ENCODE results near the gene PDE8A. TPM values are rescaled to one million over a fixed set of nuclear protein-coding genes. Genes with fewer than 3 reads are reported as not detected.
"Not testable (repeated sequence)": the region's sequence is repeated elsewhere in the genome, so short reads cannot be mapped to it uniquely, and the experiment has no call there.

The PDE8A gene
- total RNA-seq, 2 experiments from 2014 or later: 17.3 to 18.7 TPM

GRCh38 chr15:85009435-85009834 is 27.8 kb downstream of the PDE8A start:
- H3K27me3 Mint-ChIP-seq: no peaks in the 10 kb centered on the region
- H3K9me3 Mint-ChIP-seq: no peaks in the 10 kb centered on the region
- no peak for DNase-seq
- H3K4me3 Mint-ChIP-seq: no peak overlapping the region
- no peak overlapping the region for H3K27ac Mint-ChIP-seq
- H3K4me1 Mint-ChIP-seq: peaks cover 27% of the 10 kb centered on the region
- H3K36me3 Mint-ChIP-seq: peaks cover 3% of the 10 kb centered on the region

GRCh38 chr15:85010071-85010385 is 28.4 kb downstream of the PDE8A start:
- no peak overlapping the region for H3K27ac Mint-ChIP-seq
- H3K4me1 Mint-ChIP-seq: peaks cover 29% of the 10 kb centered on the region
- no peaks in the 10 kb centered on the region for H3K9me3 Mint-ChIP-seq
- H3K4me3 Mint-ChIP-seq: no peak overlapping the region
- no peaks in the 10 kb centered on the region for H3K27me3 Mint-ChIP-seq
- DNase-seq: no peak
- peaks cover 3% of the 10 kb centered on the region for H3K36me3 Mint-ChIP-seq

- no peak overlapping the region for H3K27ac Mint-ChIP-seq
- peaks cover 29% of the 10 kb centered on the region for H3K4me1 Mint-ChIP-seq
- DNase-seq: no peak
- no peak overlapping the region for H3K4me3 Mint-ChIP-seq
- H3K9me3 Mint-ChIP-seq: no peaks in the 10 kb centered on the region
- no peaks in the 10 kb centered on the region for H3K27me3 Mint-ChIP-seq
- peaks cover 3% of the 10 kb centered on the region for H3K36me3 Mint-ChIP-seq
Measured at GRCh38 chr15:85010386-85011159, 28.9 kb downstream of the PDE8A start.

GRCh38 chr15:85011160-85011571 is 29.5 kb downstream of the PDE8A start:
- Mint-ChIP-seq H3K9me3 (no peaks in the 10 kb centered on the region), H3K27me3 (no peaks in the 10 kb centered on the region)

GRCh38 chr15:85011724-85012123 is 30.1 kb downstream of the PDE8A start:
- not testable (repeated sequence) for H3K9me3 Mint-ChIP-seq, H3K27me3 Mint-ChIP-seq, H3K27ac Mint-ChIP-seq, H3K4me3 Mint-ChIP-seq, H3K36me3 Mint-ChIP-seq, DNase-seq
- H3K4me1 Mint-ChIP-seq: peaks cover 29% of the 10 kb centered on the region

More at GRCh38 chr15:85011160-85011571, 29.5 kb downstream of the PDE8A start:
- DNase-seq: no peak
- H3K36me3 Mint-ChIP-seq: peaks cover 5% of the 10 kb centered on the region
- H3K4me3 Mint-ChIP-seq: no peak overlapping the region
- H3K4me1 Mint-ChIP-seq: peaks cover 29% of the 10 kb centered on the region
- no peak overlapping the region for H3K27ac Mint-ChIP-seq

- no peak overlapping the region for H3K27ac Mint-ChIP-seq
- H3K27me3 Mint-ChIP-seq: no peaks in the 10 kb centered on the region
- DNase-seq: no peak
- H3K9me3 Mint-ChIP-seq: no peaks in the 10 kb centered on the region
- H3K4me1 Mint-ChIP-seq: peaks cover 26% of the 10 kb centered on the region
- H3K36me3 Mint-ChIP-seq: peaks cover 5% of the 10 kb centered on the region
- H3K4me3 Mint-ChIP-seq: no peak overlapping the region
Measured at GRCh38 chr15:85013785-85014184, 32.1 kb downstream of the PDE8A start.

- Mint-ChIP-seq H3K9me3 (no peaks in the 10 kb centered on the region), H3K27ac (no peak overlapping the region), H3K4me3 (no peak overlapping the region), H3K4me1 (peaks cover 25% of the 10 kb centered on the region), H3K36me3 (peaks cover 8% of the 10 kb centered on the region), H3K27me3 (no peaks in the 10 kb centered on the region)
- DNase-seq: no peak
Measured at GRCh38 chr15:85014932-85015331, 33.3 kb downstream of the PDE8A start.

- peaks cover 7% of the 10 kb centered on the region for H3K36me3 Mint-ChIP-seq
- H3K9me3 Mint-ChIP-seq: no peaks in the 10 kb centered on the region
- H3K27ac Mint-ChIP-seq: no peak overlapping the region
- peaks cover 21% of the 10 kb centered on the region for H3K4me1 Mint-ChIP-seq
- H3K27me3 Mint-ChIP-seq: no peaks in the 10 kb centered on the region
- DNase-seq: no peak
- no peak overlapping the region for H3K4me3 Mint-ChIP-seq
Measured at GRCh38 chr15:85016275-85016674, 34.6 kb downstream of the PDE8A start.

- H3K27ac Mint-ChIP-seq: no peak overlapping the region
- H3K27me3 Mint-ChIP-seq: no peaks in the 10 kb centered on the region
- peaks cover 35% of the 10 kb centered on the region for H3K4me1 Mint-ChIP-seq
- H3K4me3 Mint-ChIP-seq: no peak overlapping the region
- no peak for DNase-seq
- H3K36me3 Mint-ChIP-seq: peaks cover 7% of the 10 kb centered on the region
- H3K9me3 Mint-ChIP-seq: no peaks in the 10 kb centered on the region
Measured at GRCh38 chr15:85019815-85020590, 38.3 kb downstream of the PDE8A start.

- Mint-ChIP-seq H3K36me3 (peaks cover 4% of the 10 kb centered on the region), H3K27ac (no peak overlapping the region), H3K4me1 (peaks cover 41% of the 10 kb centered on the region), H3K27me3 (no peaks in the 10 kb centered on the region), H3K4me3 (no peak overlapping the region), H3K9me3 (no peaks in the 10 kb centered on the region)
- no peak for DNase-seq
Measured at GRCh38 chr15:85021409-85021808, 39.8 kb downstream of the PDE8A start.

- Mint-ChIP-seq H3K4me3 (no peak overlapping the region), H3K27me3 (no peaks in the 10 kb centered on the region), H3K9me3 (no peaks in the 10 kb centered on the region), H3K4me1 (peaks cover 47% of the 10 kb centered on the region), H3K36me3 (peaks cover 4% of the 10 kb centered on the region), H3K27ac (no peak overlapping the region)
- DNase-seq: no peak
Measured at GRCh38 chr15:85022860-85023403, 41.3 kb downstream of the PDE8A start.

GRCh38 chr15:85024003-85024402 is 42.3 kb downstream of the PDE8A start:
- Mint-ChIP-seq H3K27ac (no peak overlapping the region), H3K4me3 (no peak overlapping the region), H3K4me1 (peaks cover 46% of the 10 kb centered on the region), H3K36me3 (peaks cover 4% of the 10 kb centered on the region), H3K9me3 (no peaks in the 10 kb centered on the region), H3K27me3 (no peaks in the 10 kb centered on the region)
- DNase-seq: no peak

GRCh38 chr15:85024509-85025336 is 43.1 kb downstream of the PDE8A start:
- Mint-ChIP-seq H3K27ac (no peak overlapping the region), H3K27me3 (no peaks in the 10 kb centered on the region)
- no peak for DNase-seq

GRCh38 chr15:85025516-85026251 is 44.0 kb downstream of the PDE8A start:
- H3K27ac Mint-ChIP-seq: no peak overlapping the region
- no peak for DNase-seq
- peaks cover 55% of the 10 kb centered on the region for H3K4me1 Mint-ChIP-seq
- H3K27me3 Mint-ChIP-seq: no peaks in the 10 kb centered on the region
- H3K4me3 Mint-ChIP-seq: no peak overlapping the region
- peaks cover 3% of the 10 kb centered on the region for H3K36me3 Mint-ChIP-seq
- H3K9me3 Mint-ChIP-seq: no peaks in the 10 kb centered on the region

More at GRCh38 chr15:85024509-85025336, 43.1 kb downstream of the PDE8A start:
- H3K4me1 Mint-ChIP-seq: peaks cover 50% of the 10 kb centered on the region
- no peaks in the 10 kb centered on the region for H3K9me3 Mint-ChIP-seq
- peaks cover 3% of the 10 kb centered on the region for H3K36me3 Mint-ChIP-seq
- no peak overlapping the region for H3K4me3 Mint-ChIP-seq
